IMR-90 (cell line): ENCODE data around the gene IFFO2. TPM values are rescaled to one million over a fixed set of nuclear protein-coding genes. Genes with fewer than 3 reads are reported as not detected.
A peak's percentile ranks its signal among the peaks of the same experiment; 100 is the strongest.

Experiments used
- ATAC-seq: fragments of 200-7000 bp; cut with Tn5 transposase; 2 replicates; pipeline ENCODE4 v1.9.1; 2020; ENCODE audit warnings: low read depth, mild to moderate bottlenecking, moderate library complexity
- BruUV-seq: library from RNA; stranded (reverse); fragments of 400-500 nt; replicated peaks from 2 replicates; lab custom pipeline; 2021; lab: Mats Ljungman, UMichigan
- CTCF ChIA-PET: fragments of 300-600 bp; formaldehyde crosslinking; extraction: SDS; loops from one replicate; lab custom pipeline; 2021; ENCODE audit warnings: antibody characterized with exemption; lab: Yijun Ruan, JAX
- POLR2A ChIA-PET: fragments of 300-600 bp; sonication (Branson Sonifier 250); formaldehyde crosslinking; loops from one replicate; lab custom pipeline; 2022; ENCODE audit warnings: antibody characterized with exemption; ENCODE audit not compliant: unreplicated experiment; lab: Charles Lee
- DNase-seq: peaks from one replicate; pipeline ENCODE4 v3.0.0; 2013
- H2AFZ ChIP-seq: replicated peaks from 2 replicates; pipeline ENCODE3; 2013; ENCODE audit warnings: low read length, mild to moderate bottlenecking; ENCODE audit not compliant: poor library complexity
- H2AK5ac ChIP-seq: 2 replicates; pipeline ENCODE4 v1.6.1; 2013; ENCODE audit warnings: low read depth, low read length, inconsistent platforms
- H2AK9ac ChIP-seq: replicated peaks from 2 replicates; pipeline ENCODE3; 2013; ENCODE audit warnings: mild to moderate bottlenecking, low read depth, low read length, moderate library complexity; ENCODE audit not compliant: poor library complexity
- H2BK120ac ChIP-seq: 2 replicates; pipeline ENCODE4 v1.6.1; 2013; ENCODE audit warnings: low read depth, low read length, inconsistent platforms
- H2BK15ac ChIP-seq: 3 replicates; pipeline ENCODE4 v1.6.1; 2013; ENCODE audit warnings: low read depth, low read length, inconsistent platforms
- H2BK20ac ChIP-seq: 2 replicates; pipeline ENCODE4 v1.6.1; 2013; ENCODE audit warnings: low read depth, mild to moderate bottlenecking, inconsistent platforms, low read length, moderate library complexity
- H2BK5ac ChIP-seq: 2 replicates; pipeline ENCODE4 v1.6.1; 2013; ENCODE audit warnings: mild to moderate bottlenecking, low read depth, low read length, inconsistent platforms; ENCODE audit not compliant: poor library complexity, severe bottlenecking
- H3K14ac ChIP-seq: replicated peaks from 2 replicates; pipeline ENCODE4 v1.6.1; 2013; ENCODE audit warnings: low read depth, low read length, inconsistent platforms
- H3K18ac ChIP-seq: 2 replicates; pipeline ENCODE4 v1.6.1; 2013; ENCODE audit warnings: low read depth, low read length, control low read depth
- H3K23ac ChIP-seq: 2 replicates; pipeline ENCODE4 v1.6.1; 2013; ENCODE audit warnings: low read depth, low read length, inconsistent platforms
- H3K27ac ChIP-seq: 2 replicates; pipeline ENCODE4 v1.5.1; 2013; ENCODE audit warnings: mild to moderate bottlenecking, control low read depth, low read length; ENCODE audit not compliant: insufficient read depth
- H3K27me3 ChIP-seq: 2 replicates; pipeline ENCODE4 v1.6.1; 2013; ENCODE audit warnings: low read length; ENCODE audit not compliant: control insufficient read depth, insufficient read depth
- H3K36me3 ChIP-seq: 2 replicates; pipeline ENCODE4 v1.6.1; 2013; ENCODE audit warnings: low read length, mixed read lengths; ENCODE audit not compliant: control insufficient read depth, insufficient read depth
- H3K4ac ChIP-seq: 2 replicates; pipeline ENCODE4 v1.6.1; 2013; ENCODE audit warnings: low read depth, low read length, inconsistent platforms
- H3K4me1 ChIP-seq: 2 replicates; pipeline ENCODE4 v1.6.1; 2013; ENCODE audit warnings: low read length, mixed read lengths; ENCODE audit not compliant: control insufficient read depth, insufficient read depth
- H3K4me2 ChIP-seq: 2 replicates; pipeline ENCODE4 v1.6.1; 2013; ENCODE audit warnings: low read depth, mild to moderate bottlenecking, control low read depth, low read length, moderate library complexity
- H3K4me3 ChIP-seq: 2 replicates; pipeline ENCODE4 v1.5.1; 2013; ENCODE audit warnings: low read depth, mild to moderate bottlenecking, control low read depth, low read length, moderate library complexity; ENCODE audit not compliant: insufficient read depth
- H3K56ac ChIP-seq: 2 replicates; pipeline ENCODE4 v1.6.1; 2013; ENCODE audit warnings: low read length, inconsistent platforms; ENCODE audit not compliant: insufficient read depth; ENCODE audit errors: extremely low read depth
- H3K79me1 ChIP-seq, 2 experiments: 2 replicates each; pipeline ENCODE4 v1.6.1; 2013; ENCODE audit warnings: low read length in 2 of 2, inconsistent platforms in 1 of 2, low read depth in 1 of 2
- H3K9ac ChIP-seq: 2 replicates; pipeline ENCODE4 v1.6.1; 2013; ENCODE audit warnings: low read depth, low read length, control low read depth
- H3K9me1 ChIP-seq: 2 replicates; pipeline ENCODE4 v1.6.1; 2013; ENCODE audit warnings: low read length, inconsistent platforms; ENCODE audit not compliant: insufficient read depth
- H3K9me3 ChIP-seq: 2 replicates; pipeline ENCODE4 v1.6.1; 2013; ENCODE audit warnings: low read length; ENCODE audit not compliant: control insufficient read depth, insufficient read depth
- H4K20me1 ChIP-seq: 2 replicates; pipeline ENCODE4 v1.6.1; 2013; ENCODE audit warnings: low read length, inconsistent platforms; ENCODE audit not compliant: insufficient read depth
- H4K5ac ChIP-seq: 2 replicates; pipeline ENCODE4 v1.6.1; 2013; ENCODE audit warnings: mild to moderate bottlenecking, low read depth, low read length, control low read depth
- H4K8ac ChIP-seq, 2 experiments: 2 replicates each; pipeline ENCODE4 v1.6.1; 2013; ENCODE audit warnings: low read depth in 2 of 2, low read length in 2 of 2, control low read depth in 1 of 2, inconsistent platforms in 1 of 2
- H4K91ac ChIP-seq: 2 replicates; pipeline ENCODE4 v1.6.1; 2013; ENCODE audit warnings: low read depth, low read length, inconsistent platforms; ENCODE audit not compliant: insufficient read depth
- CHD1 ChIP-seq: IDR thresholded peaks from 2 replicates; pipeline ENCODE4 v1.6.1; 2012; ENCODE audit warnings: low read depth, low read length, improper control_type of control experiment
- MAZ ChIP-seq: IDR thresholded peaks from 2 replicates; pipeline ENCODE4 v1.6.1; 2012; ENCODE audit warnings: low read depth, mild to moderate bottlenecking, low read length, improper control_type of control experiment, moderate library complexity, borderline replicate concordance
- POLR2A ChIP-seq: IDR thresholded peaks from 2 replicates; pipeline ENCODE4 v1.6.1; 2012; ENCODE audit warnings: mild to moderate bottlenecking, low read depth, low read length
- RFX5 ChIP-seq: IDR thresholded peaks from 2 replicates; pipeline ENCODE4 v1.8.0; 2012; ENCODE audit warnings: low read depth, mild to moderate bottlenecking, low read length, moderate library complexity
- WGBS, 2 experiments: methylation state at CpG; one replicate each; pipeline versions ENCODE4 v1.1.5 to v1.1.7; 2013; ENCODE audit warnings: missing lambda C conversion rate in 2 of 2; ENCODE audit not compliant: insufficient read length in 1 of 2; ENCODE audit errors: extremely low coverage in 2 of 2; 5-methylcytosine and 5-hydroxymethylcytosine counted together
- dilution Hi-C: fragments of 300-500 bp; cut with HindIII; formaldehyde crosslinking; loops from one replicate; pipeline ENCODE4 v1.14.3; 2018; ENCODE audit warnings: low sequenced_read_pairs; ENCODE audit not compliant: unreplicated experiment
- in situ Hi-C: fragments of 300-500 bp; cut with MboI; formaldehyde crosslinking; loops from 3 replicates; pipeline ENCODE4 v1.14.3; 2019; ENCODE audit warnings: low sequenced_read_pairs, inconsistent platforms, mixed read lengths
- intact Hi-C: fragments of 100-400 bp; cut with micrococcal nuclease; formaldehyde crosslinking; loops from 2 replicates; pipeline ENCODE4 v1.10.0; 2022
- polyA plus RNA-seq, 3 experiments: library from polyadenylated mRNA; depleted of rRNA; stranded (reverse); fragments of >200 nt; gene quantifications; 2 replicates each; pipeline ENCODE4 v1.2.3, GENCODE V29; 2012; ENCODE audit warnings: low replicate concordance in 1 of 3
- total RNA-seq: library from RNA; depleted of rRNA; stranded (reverse); fragments of >200 nt; gene quantifications from 2 replicates; pipeline ENCODE4 v1.2.3, GENCODE V29; 2012
- TF ChIP-seq, protein P1 (sequence below): fragments of 150-350 bp; IDR thresholded peaks from 2 replicates; pipeline ENCODE4 v1.6.1; 2016; ENCODE audit warnings: low read depth, mild to moderate bottlenecking, low read length, moderate library complexity, borderline replicate concordance
- TF ChIP-seq, protein P2 (sequence below): fragments of 150-350 bp; IDR thresholded peaks from 2 replicates; pipeline ENCODE4 v1.6.1; 2017; ENCODE audit warnings: mild to moderate bottlenecking, antibody characterized with exemption, low read length, low read depth

IFFO2 gene
- total and polyA plus RNA-seq, 2 of the 4 experiments (the other 2 are of a cell fraction), result 14.5 to 18.2 TPM

DNA sequence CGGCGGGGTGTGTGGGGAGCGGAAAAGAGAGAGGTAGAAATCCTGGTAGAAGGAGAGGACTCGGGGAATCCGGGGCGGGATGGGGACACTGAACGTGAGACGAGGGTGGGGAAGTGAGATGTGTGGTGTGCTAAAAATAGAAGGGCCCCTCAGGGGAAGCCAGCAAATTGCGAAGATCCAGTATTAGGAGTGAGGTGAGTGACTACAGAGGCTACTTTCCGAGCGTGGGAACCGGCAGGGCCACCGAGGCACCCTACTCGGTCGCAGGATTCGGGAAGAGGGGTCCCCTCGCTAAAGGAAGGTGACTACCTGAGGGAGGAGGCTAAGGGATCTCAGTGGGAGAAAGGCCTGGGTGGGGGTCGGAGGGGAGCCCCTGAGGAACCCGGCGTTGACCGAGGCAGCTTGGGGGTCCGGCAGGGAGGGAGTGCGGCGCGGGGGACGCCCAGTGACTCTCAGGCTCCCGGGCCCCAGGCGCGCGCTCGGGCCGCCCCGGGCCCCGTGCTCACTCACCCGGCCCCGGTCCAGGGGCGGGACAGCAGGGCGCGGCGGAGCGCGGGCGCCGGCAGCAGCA is 54.4 kb downstream of the IFFO2 start:
- no peak for TF ChIP-seq RFX5
- TF ChIP-seq MAZ, result 0 out of 2 replicates have a peak, but pooled peaks have one; percentile 8
- TF ChIP-seq, protein P1, sequence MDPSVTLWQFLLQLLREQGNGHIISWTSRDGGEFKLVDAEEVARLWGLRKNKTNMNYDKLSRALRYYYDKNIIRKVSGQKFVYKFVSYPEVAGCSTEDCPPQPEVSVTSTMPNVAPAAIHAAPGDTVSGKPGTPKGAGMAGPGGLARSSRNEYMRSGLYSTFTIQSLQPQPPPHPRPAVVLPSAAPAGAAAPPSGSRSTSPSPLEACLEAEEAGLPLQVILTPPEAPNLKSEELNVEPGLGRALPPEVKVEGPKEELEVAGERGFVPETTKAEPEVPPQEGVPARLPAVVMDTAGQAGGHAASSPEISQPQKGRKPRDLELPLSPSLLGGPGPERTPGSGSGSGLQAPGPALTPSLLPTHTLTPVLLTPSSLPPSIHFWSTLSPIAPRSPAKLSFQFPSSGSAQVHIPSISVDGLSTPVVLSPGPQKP, result no peak
- no peak for TF ChIP-seq CHD1
- TF ChIP-seq, protein P2, sequence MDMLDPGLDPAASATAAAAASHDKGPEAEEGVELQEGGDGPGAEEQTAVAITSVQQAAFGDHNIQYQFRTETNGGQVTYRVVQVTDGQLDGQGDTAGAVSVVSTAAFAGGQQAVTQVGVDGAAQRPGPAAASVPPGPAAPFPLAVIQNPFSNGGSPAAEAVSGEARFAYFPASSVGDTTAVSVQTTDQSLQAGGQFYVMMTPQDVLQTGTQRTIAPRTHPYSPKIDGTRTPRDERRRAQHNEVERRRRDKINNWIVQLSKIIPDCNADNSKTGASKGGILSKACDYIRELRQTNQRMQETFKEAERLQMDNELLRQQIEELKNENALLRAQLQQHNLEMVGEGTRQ, result no peak
- peak; percentile 65 for TF ChIP-seq POLR2A
- Histone ChIP-seq H3K27me3 (no peaks in the 10 kb centered on the region), H3K4ac (0 out of 2 replicates have a peak overlapping the region, but pooled peaks have one; percentile 8), H4K5ac (no peak overlapping the region), H3K36me3 (no peaks in the 10 kb centered on the region), H3K4me1 (peaks cover 2% of the 10 kb centered on the region), H2BK5ac (no peak overlapping the region), H3K18ac (no peak overlapping the region), H3K9ac (peak overlapping the region; percentile 74), H3K9me1 (0 out of 2 replicates have a peak, but pooled peaks cover 5% of the 10 kb centered on the region), H3K9me3 (no peaks in the 10 kb centered on the region), H3K56ac (no peak overlapping the region), H4K8ac (no peak overlapping the region; a peak in 2 of 4 replicates), H2BK15ac (no peak overlapping the region), H3K79me1 (peaks cover 0 to 10% of the 10 kb centered on the region in 2 experiments; a peak in 1 of 4 replicates), H2AK9ac (peak overlapping the region; percentile 66), H2AFZ (peak overlapping the region; percentile 97), H3K4me3 (peak overlapping the region; percentile 81), H3K23ac (no peak overlapping the region), H4K20me1 (peaks cover under 1% of the 10 kb centered on the region; the same call in 1 of the 2 replicates), H3K14ac (no peak overlapping the region), H2BK120ac (no peak overlapping the region), H3K27ac (peak overlapping the region; percentile 46; the same call in 1 of the 2 replicates), H2AK5ac (0 out of 2 replicates have a peak overlapping the region, but pooled peaks have one; percentile 24), H2BK20ac (no peak overlapping the region), H4K91ac (no peak overlapping the region), H3K4me2 (peak overlapping the region; percentile 85)
- 0% methylated on average over 14 of the region's 44 CpGs; no CpG with 5 or more reads in 1 of the 2 experiments for WGBS, 2 experiments
- POLR2A ChIA-PET, result no interaction called here
- in situ Hi-C loops (no loop called here), dilution Hi-C loops (no loop called here), intact Hi-C loops (no loop called here)
- no TSS peak for BruUV-seq
- CTCF ChIA-PET, result interaction anchor here (3.0 kb wide), 1 partner anchor 11 kb away, joined by 14 read pairs; no protein-coding TSS in a partner anchor
- peak; percentile 1 for ATAC-seq
- no peak for DNase-seq
